Left lung (tissue), 14 donors: Measurements from ENCODE around the gene STYX. TPM values are rescaled to one million over a fixed set of nuclear protein-coding genes. Genes with fewer than 3 reads are reported as not detected.

Experiments used
- ATAC-seq: fragments of 200-7000 bp; cut with Tn5 transposase; one replicate; pipeline ENCODE4 v1.9.1; 2020; ENCODE audit warnings: moderate library complexity
- DNase-seq, 4 donors: peaks; one replicate each; pipeline ENCODE4 v3.0.0-alpha.2; 2013 to 2020
- H3K27ac ChIP-seq, 2 donors: fragments of 200-600 bp; sonication (generic) in 1 of 2; one replicate each; pipeline versions ENCODE4 v1.5.0 to v1.8.0; 2020 to 2021
- H3K27me3 ChIP-seq, 2 donors: fragments of 200-600 bp; sonication (generic) in 1 of 2; one replicate each; pipeline versions ENCODE4 v1.5.0 to v1.8.0; 2020 to 2021
- H3K36me3 ChIP-seq, 2 donors: fragments of 200-600 bp; sonication (generic) in 1 of 2; one replicate each; pipeline versions ENCODE4 v1.5.0 to v1.8.0; 2020 to 2021
- H3K4me1 ChIP-seq, 2 donors: fragments of 200-600 bp; one replicate each; pipeline ENCODE4 v1.8.0; 2021
- H3K4me3 ChIP-seq, 2 donors: fragments of 200-600 bp; sonication (generic) in 1 of 2; one replicate each; pipeline versions ENCODE4 v1.5.0 to v1.8.0; 2020 to 2021; ENCODE audit warnings: mild to moderate bottlenecking in 1 of 2
- H3K9me3 ChIP-seq, 2 donors: fragments of 200-600 bp; sonication (generic) in 1 of 2; one replicate each; pipeline versions ENCODE4 v1.5.0 to v1.8.0; 2020 to 2021
- CTCF ChIP-seq, 2 donors: fragments of 200-600 bp; sonication (generic) in 1 of 2; IDR thresholded peaks; one replicate each; pipeline versions ENCODE4 v1.5.0 to v1.8.0; 2021; ENCODE audit warnings: antibody characterized with exemption in 2 of 2
- intact Hi-C, 2 donors: fragments of 100-400 bp; cut with DNase I; formaldehyde crosslinking; loops; one replicate each; pipeline versions ENCODE4 v1.11.2 to v1.14.2; 2022
- long read RNA-seq, 12 donors: library from polyadenylated mRNA in 2 of 12; unstranded in 2 of 12; transcript quantifications; one replicate each; pipeline ENCODE4 v2.0.0 and lab custom pipeline, GENCODE V29; 2019 to 2026
- polyA plus RNA-seq, 6 donors: library from polyadenylated mRNA; unstranded; fragments of 120-200 nt; gene quantifications; one replicate each; pipeline ENCODE4 v1.2.1, GENCODE V29; 2013; ENCODE audit not compliant: insufficient read length in 6 of 6
- total RNA-seq, 2 donors: library from RNA; stranded (reverse); fragmentation: NEBNext Ultra II Directional; extraction: Animal tissue kit (Norgen Biotek cat#: 25700); gene quantifications; one replicate each; pipeline ENCODE4 v1.2.1, GENCODE V29; 2021
- donor health status: DM: no; HTN: yes; CAD: no.
- donor health status: DM: no; HTN: no; CAD: no.

Gene STYX
- total RNA-seq (10 to 100 TPM in 1 of 2 donors, 1 to 10 TPM in 1; 9.9 to 12.7 TPM), polyA plus RNA-seq (10 to 100 TPM; 17.1 to 19.2 (median 18.0) TPM)
- long read RNA-seq, donor 1, full-length matches to known transcripts = 8 of 8 reads
- long read RNA-seq, donor 1, partial matches to known transcripts = 0 of 8 reads
- long read RNA-seq, donor 1, other reads (novel, unspliced or antisense) = 0 of 8 reads
- long read RNA-seq, donor 2, full-length matches to known transcripts = 9 of 9 reads
- long read RNA-seq, donor 2, partial matches to known transcripts = 0 of 9 reads
- long read RNA-seq, donor 2, other reads (novel, unspliced or antisense) = 0 of 9 reads
- long read RNA-seq, donor 3, full-length matches to known transcripts = 2 of 2 reads
- long read RNA-seq, donor 3, partial matches to known transcripts = 0 of 2 reads
- long read RNA-seq, donor 3, other reads (novel, unspliced or antisense) = 0 of 2 reads
- long read RNA-seq, donor 4, full-length matches to known transcripts = 1 of 3 reads
- long read RNA-seq, donor 4, partial matches to known transcripts = 1 of 3 reads
- long read RNA-seq, donor 4, other reads (novel, unspliced or antisense) = 1 of 3 reads
- long read RNA-seq, donor 5, full-length matches to known transcripts = 4 of 4 reads
- long read RNA-seq, donor 5, partial matches to known transcripts = 0 of 4 reads
- long read RNA-seq, donor 5, other reads (novel, unspliced or antisense) = 0 of 4 reads
- long read RNA-seq, donor 6, full-length matches to known transcripts = 2 of 2 reads
- long read RNA-seq, donor 6, partial matches to known transcripts = 0 of 2 reads
- long read RNA-seq, donor 6, other reads (novel, unspliced or antisense) = 0 of 2 reads
- long read RNA-seq, donor 7, full-length matches to known transcripts = 2 of 2 reads
- long read RNA-seq, donor 7, partial matches to known transcripts = 0 of 2 reads
- long read RNA-seq, donor 7, other reads (novel, unspliced or antisense) = 0 of 2 reads
- long read RNA-seq, donor 8, full-length matches to known transcripts = 4 of 4 reads
- long read RNA-seq, donor 8, partial matches to known transcripts = 0 of 4 reads
- long read RNA-seq, donor 8, other reads (novel, unspliced or antisense) = 0 of 4 reads
- long read RNA-seq, donor 9 = 0 reads
- long read RNA-seq, donor 10, full-length matches to known transcripts = 2 of 2 reads
- long read RNA-seq, donor 10, partial matches to known transcripts = 0 of 2 reads
- long read RNA-seq, donor 10, other reads (novel, unspliced or antisense) = 0 of 2 reads
- long read RNA-seq, donor 11, full-length matches to known transcripts = 9 of 9 reads
- long read RNA-seq, donor 11, partial matches to known transcripts = 0 of 9 reads
- long read RNA-seq, donor 11, other reads (novel, unspliced or antisense) = 0 of 9 reads
- long read RNA-seq, donor 12, full-length matches to known transcripts = 1 of 1 reads
- long read RNA-seq, donor 12, partial matches to known transcripts = 0 of 1 reads
- long read RNA-seq, donor 12, other reads (novel, unspliced or antisense) = 0 of 1 reads

- Histone ChIP-seq H3K4me3 (peak within 1 kb of the TSS; percentile 93 to 95), H3K36me3 (peaks cover 0 to 37% of the 10 kb centered on the region in 2 donors), H3K9me3 (no peaks in the 10 kb centered on the region), H3K27ac (peak within 1 kb of the TSS; percentile 81 to 83), H3K4me1 (peaks cover 3 to 25% of the 10 kb centered on the region in 2 donors), H3K27me3 (no peaks in the 10 kb centered on the region)
- intact Hi-C loops = no loop called here
- TF ChIP-seq CTCF (IDR thresholded peaks at IDR 0.05) = peak in 1 of 2 donors; percentile 59
- DNase-seq = peak; percentile 98 to 100 (median 100)
- ATAC-seq = peak; percentile 99
Observed at GRCh38 chr14:52729925-52730708, at the start of gene STYX. TSS of gene STYX (plus strand) at chr14:52730166. CDS start at chr14:52730475, 309 bp downstream.

- no peaks in the 10 kb centered on the region for H3K9me3 ChIP-seq
- no peak for TF ChIP-seq CTCF (IDR thresholded peaks at IDR 0.05)
- DNase-seq = no peak
- H3K4me1 ChIP-seq = peaks cover 0 to 14% of the 10 kb centered on the region in 2 donors
- H3K27ac ChIP-seq = no peak overlapping the region
- no peak overlapping the region for H3K4me3 ChIP-seq
- peaks cover 0 to 19% of the 10 kb centered on the region in 2 donors for H3K36me3 ChIP-seq
- intact Hi-C loops = no loop called here
- no peak for ATAC-seq
- no peaks in the 10 kb centered on the region for H3K27me3 ChIP-seq
Observed at GRCh38 chr14:52683985-52684520, 45.9 kb upstream of the STYX start.

- H3K27ac ChIP-seq = no peak overlapping the region
- intact Hi-C loops = no loop called here
- no peak overlapping the region for H3K4me3 ChIP-seq
- H3K9me3 ChIP-seq = no peaks in the 10 kb centered on the region
- H3K4me1 ChIP-seq = peaks cover 0 to 16% of the 10 kb centered on the region in 2 donors
- H3K36me3 ChIP-seq = peaks cover 0 to 9% of the 10 kb centered on the region in 2 donors
- no peak for DNase-seq
- TF ChIP-seq CTCF (IDR thresholded peaks at IDR 0.05) = no peak
- no peak for ATAC-seq
- H3K27me3 ChIP-seq = no peaks in the 10 kb centered on the region
Observed at GRCh38 chr14:52686176-52686575, 43.8 kb upstream of the STYX start.
